ENCODE data around the gene SLC39A6.

Gene SLC39A6

GRCh38 chr18:36058674-36059073, 70.5 kb downstream of the SLC39A6 start:
- DNase-seq (ENCODE audit: low read depth): no peak

Measured in T-helper 22 cell (primary cell).